ENCODE measurements around the gene NCKAP5. TPM values are rescaled to one million over a fixed set of nuclear protein-coding genes. Genes with fewer than 3 reads are reported as not detected.

Gene NCKAP5
- polyA plus RNA-seq, 1 experiment, result 2.1 TPM

DNA sequence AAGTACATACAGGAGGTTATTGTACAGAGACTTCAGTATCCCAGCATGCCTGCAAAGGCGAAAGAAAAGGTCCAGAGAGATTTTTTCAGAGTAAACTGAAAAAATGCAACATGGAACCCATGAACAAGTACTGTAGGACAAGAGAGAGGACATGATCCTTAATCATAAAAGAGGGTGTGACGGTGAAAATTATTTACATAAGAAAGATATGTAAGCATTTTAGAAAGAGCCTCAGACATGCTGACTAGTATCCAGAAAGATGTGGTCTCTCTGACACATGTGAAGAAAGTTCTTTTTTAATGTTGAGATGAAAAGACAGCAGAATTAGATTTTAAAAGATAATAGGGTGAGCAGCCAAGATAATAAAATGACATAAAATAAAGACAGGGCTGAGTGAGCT is 262.0 kb downstream of the NCKAP5 start:
- no peak overlapping the region for H3K4me3 ChIP-seq (ENCODE audit: low read depth, low read length)
- no peaks in the 10 kb centered on the region for H3K36me3 ChIP-seq (ENCODE audit: control insufficient read depth, insufficient read depth, low read length)
- DNase-seq (ENCODE audit: low read depth), result no peak
- TF ChIP-seq, protein P1, sequence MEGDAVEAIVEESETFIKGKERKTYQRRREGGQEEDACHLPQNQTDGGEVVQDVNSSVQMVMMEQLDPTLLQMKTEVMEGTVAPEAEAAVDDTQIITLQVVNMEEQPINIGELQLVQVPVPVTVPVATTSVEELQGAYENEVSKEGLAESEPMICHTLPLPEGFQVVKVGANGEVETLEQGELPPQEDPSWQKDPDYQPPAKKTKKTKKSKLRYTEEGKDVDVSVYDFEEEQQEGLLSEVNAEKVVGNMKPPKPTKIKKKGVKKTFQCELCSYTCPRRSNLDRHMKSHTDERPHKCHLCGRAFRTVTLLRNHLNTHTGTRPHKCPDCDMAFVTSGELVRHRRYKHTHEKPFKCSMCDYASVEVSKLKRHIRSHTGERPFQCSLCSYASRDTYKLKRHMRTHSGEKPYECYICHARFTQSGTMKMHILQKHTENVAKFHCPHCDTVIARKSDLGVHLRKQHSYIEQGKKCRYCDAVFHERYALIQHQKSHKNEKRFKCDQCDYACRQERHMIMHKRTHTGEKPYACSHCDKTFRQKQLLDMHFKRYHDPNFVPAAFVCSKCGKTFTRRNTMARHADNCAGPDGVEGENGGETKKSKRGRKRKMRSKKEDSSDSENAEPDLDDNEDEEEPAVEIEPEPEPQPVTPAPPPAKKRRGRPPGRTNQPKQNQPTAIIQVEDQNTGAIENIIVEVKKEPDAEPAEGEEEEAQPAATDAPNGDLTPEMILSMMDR (IDR thresholded peaks at IDR 0.05; ENCODE audit: insufficient read depth, low read depth, low read length), result no peak
- CTCF ChIA-PET, result no interaction called here
- POLR2A ChIA-PET, result no interaction called here
- H3K27me3 ChIP-seq (ENCODE audit: control insufficient read depth, insufficient read depth, low read length), result no peaks in the 10 kb centered on the region

GRCh38 chr2:133304344-133304743 is 263.9 kb downstream of the NCKAP5 start:
- no peak for DNase-seq (ENCODE audit: low read depth)
- no peaks in the 10 kb centered on the region for H3K27me3 ChIP-seq (ENCODE audit: control insufficient read depth, insufficient read depth, low read length)
- ChIA-PET CTCF (interaction anchor here (0.6 to 1.5 kb wide), 3 partner anchors 8 to 51 kb away, joined by 3 to 4 read pairs (median 3); no protein-coding TSS in a partner anchor), POLR2A (no interaction called here)
- TF ChIP-seq, protein P1 (IDR thresholded peaks at IDR 0.05; ENCODE audit: insufficient read depth, low read depth, low read length), result no peak
- no peaks in the 10 kb centered on the region for H3K36me3 ChIP-seq (ENCODE audit: control insufficient read depth, insufficient read depth, low read length)
- H3K4me3 ChIP-seq (ENCODE audit: low read depth, low read length), result no peak overlapping the region

- no peaks in the 10 kb centered on the region for H3K36me3 ChIP-seq (ENCODE audit: control insufficient read depth, insufficient read depth, low read length)
- TF ChIP-seq, protein P1 (IDR thresholded peaks at IDR 0.05; ENCODE audit: insufficient read depth, low read depth, low read length), result no peak
- no peak overlapping the region for H3K4me3 ChIP-seq (ENCODE audit: low read depth, low read length)
- CTCF ChIA-PET, result no interaction called here
- DNase-seq (ENCODE audit: low read depth), result no peak
- no peaks in the 10 kb centered on the region for H3K27me3 ChIP-seq (ENCODE audit: control insufficient read depth, insufficient read depth, low read length)
- POLR2A ChIA-PET, result no interaction called here
Observed at GRCh38 chr2:133303150-133303549, 265.1 kb downstream of the NCKAP5 start.

- ChIA-PET CTCF (interaction anchor here (1.3 kb wide), 1 partner anchor 8 kb away, joined by 4 read pairs; no protein-coding TSS in a partner anchor), POLR2A (no interaction called here)
- Histone ChIP-seq H3K4me3 (ENCODE audit: low read depth, low read length) (no peak overlapping the region), H3K27me3 (ENCODE audit: control insufficient read depth, insufficient read depth, low read length) (no peaks in the 10 kb centered on the region), H3K36me3 (ENCODE audit: control insufficient read depth, insufficient read depth, low read length) (no peaks in the 10 kb centered on the region)
- no peak for DNase-seq (ENCODE audit: low read depth)
- TF ChIP-seq, protein P1 (IDR thresholded peaks at IDR 0.05; ENCODE audit: insufficient read depth, low read depth, low read length), result no peak
Observed at GRCh38 chr2:133296401-133296800, 271.9 kb downstream of the NCKAP5 start.

DNA sequence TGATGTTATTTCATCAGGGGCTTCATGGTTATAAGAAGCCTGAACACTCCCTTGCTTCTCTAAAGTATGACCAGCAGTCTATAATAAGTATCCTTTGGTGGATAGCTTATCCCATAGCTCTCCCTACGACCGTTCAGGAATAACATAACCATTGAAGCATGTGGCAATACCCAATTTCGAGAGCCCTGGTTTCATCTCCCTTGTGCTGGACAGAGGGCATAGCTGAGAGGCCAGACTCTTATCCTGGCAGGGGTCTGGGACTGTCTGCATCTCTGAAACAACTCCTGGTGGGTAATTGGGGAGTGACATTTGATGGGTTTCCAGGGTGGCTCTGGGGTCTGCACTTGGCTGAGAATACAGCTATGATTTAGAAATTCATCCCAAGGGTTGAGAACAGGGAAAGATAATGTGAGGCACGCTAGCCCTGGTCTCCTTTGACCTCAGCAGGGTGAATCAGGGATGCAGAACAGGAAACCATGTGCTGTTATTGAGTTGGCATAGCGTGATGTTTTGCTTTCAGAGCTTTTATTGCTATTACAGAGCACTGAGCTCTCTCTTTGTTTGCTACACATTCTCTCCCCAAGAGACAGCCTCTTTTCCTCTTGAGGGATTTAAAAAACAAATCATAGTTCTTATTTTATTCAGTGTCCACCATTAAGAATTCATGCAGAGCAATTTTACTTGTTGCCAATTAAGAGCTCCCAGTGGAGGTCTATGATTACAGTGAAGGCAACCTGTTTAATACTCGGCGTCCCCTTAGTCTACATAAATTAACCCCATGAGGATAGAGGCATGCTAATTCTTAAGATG is 274.5 kb downstream of the NCKAP5 start:
- ChIA-PET CTCF (interaction anchor here (0.6 kb wide), 1 partner anchor 119 kb away, joined by 3 read pairs; no protein-coding TSS in a partner anchor), POLR2A (interaction anchor here (0.5 kb wide), 1 partner anchor 313 kb away, joined by 4 read pairs; no protein-coding TSS in a partner anchor)
- Histone ChIP-seq H3K36me3 (ENCODE audit: control insufficient read depth, insufficient read depth, low read length) (no peaks in the 10 kb centered on the region), H3K4me3 (ENCODE audit: low read depth, low read length) (no peak overlapping the region), H3K27me3 (ENCODE audit: control insufficient read depth, insufficient read depth, low read length) (no peaks in the 10 kb centered on the region)
- DNase-seq (ENCODE audit: low read depth), result peak; percentile 65
- TF ChIP-seq, protein P1 (IDR thresholded peaks at IDR 0.05; ENCODE audit: insufficient read depth, low read depth, low read length), result no peak
